HFFc6 (cell line): ENCODE data around the gene RBMS1. TPM values are rescaled to one million over a fixed set of nuclear protein-coding genes. Genes with fewer than 3 reads are reported as not detected.
A peak's percentile ranks its signal among the peaks of the same experiment; 100 is the strongest.

Experiments used
- DNase-seq: peaks from one replicate; pipeline ENCODE4 v3.0.0-alpha.2; 2018
- H3K27ac Mint-ChIP-seq: 2 replicates; pipeline ENCODE4 v1.8.0; 2020; ENCODE audit warnings: mild to moderate bottlenecking, mixed read lengths
- H3K27me3 Mint-ChIP-seq: 2 replicates; pipeline ENCODE4 v1.8.0; 2021; ENCODE audit warnings: mild to moderate bottlenecking, moderate library complexity, mixed read lengths; ENCODE audit not compliant: insufficient read depth
- H3K36me3 Mint-ChIP-seq: 2 replicates; pipeline ENCODE4 v1.8.0; 2021; ENCODE audit warnings: low read depth, mixed read lengths
- H3K4me1 Mint-ChIP-seq: 2 replicates; pipeline ENCODE4 v1.8.0; 2020; ENCODE audit warnings: low read depth, mixed read lengths
- H3K4me3 Mint-ChIP-seq: 2 replicates; pipeline ENCODE4 v1.8.0; 2020; ENCODE audit warnings: mild to moderate bottlenecking, moderate library complexity, mixed read lengths
- H3K9me3 Mint-ChIP-seq: 2 replicates; pipeline ENCODE4 v1.8.0; 2020; ENCODE audit warnings: mild to moderate bottlenecking, mixed read lengths
- total RNA-seq, 6 experiments: library from RNA; stranded (reverse); fragmentation: NEBNext Ultra II Directional; extraction: Animal tissue kit (Norgen Biotek cat#: 25700); gene quantifications; 2 replicates in 1 of 6; 3 replicates in 5 of 6; pipeline ENCODE4 v1.2.3, GENCODE V29; 2021
- TF ChIP-seq, protein P1 (sequence below): fragments of 200-600 bp; sonication (generic); IDR thresholded peaks from 2 replicates; pipeline ENCODE4 v1.5.0; 2021; ENCODE audit warnings: antibody characterized with exemption, mild to moderate bottlenecking

RBMS1 gene
- total RNA-seq, 6 experiments from 2014 or later, result 88.7 to 111 (median 96.1) TPM

DNA sequence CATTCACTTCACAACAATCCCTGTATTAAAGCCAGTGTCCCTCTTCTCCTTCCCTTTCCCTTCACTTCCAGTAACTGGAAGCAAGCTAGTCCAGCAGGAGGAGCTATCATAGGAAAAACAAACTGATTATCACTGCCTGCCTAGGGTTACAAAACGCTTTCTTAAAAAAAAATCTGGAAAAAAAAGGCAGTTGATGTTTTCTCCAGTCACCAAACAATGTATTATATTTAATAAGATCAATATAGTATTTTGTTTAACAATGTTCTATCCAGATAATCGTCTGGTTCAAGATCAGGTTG, 214.8 kb downstream of the RBMS1 start:
- no peaks in the 10 kb centered on the region for H3K9me3 Mint-ChIP-seq
- H3K27ac Mint-ChIP-seq, result peak overlapping the region; percentile 88
- peaks cover 81% of the 10 kb centered on the region for H3K36me3 Mint-ChIP-seq
- DNase-seq, result peak; percentile 44
- H3K27me3 Mint-ChIP-seq, result no peaks in the 10 kb centered on the region; the same call in 1 of the 2 replicates
- H3K4me3 Mint-ChIP-seq, result no peak overlapping the region
- H3K4me1 Mint-ChIP-seq, result peaks cover 60% of the 10 kb centered on the region
- TF ChIP-seq, protein P1, sequence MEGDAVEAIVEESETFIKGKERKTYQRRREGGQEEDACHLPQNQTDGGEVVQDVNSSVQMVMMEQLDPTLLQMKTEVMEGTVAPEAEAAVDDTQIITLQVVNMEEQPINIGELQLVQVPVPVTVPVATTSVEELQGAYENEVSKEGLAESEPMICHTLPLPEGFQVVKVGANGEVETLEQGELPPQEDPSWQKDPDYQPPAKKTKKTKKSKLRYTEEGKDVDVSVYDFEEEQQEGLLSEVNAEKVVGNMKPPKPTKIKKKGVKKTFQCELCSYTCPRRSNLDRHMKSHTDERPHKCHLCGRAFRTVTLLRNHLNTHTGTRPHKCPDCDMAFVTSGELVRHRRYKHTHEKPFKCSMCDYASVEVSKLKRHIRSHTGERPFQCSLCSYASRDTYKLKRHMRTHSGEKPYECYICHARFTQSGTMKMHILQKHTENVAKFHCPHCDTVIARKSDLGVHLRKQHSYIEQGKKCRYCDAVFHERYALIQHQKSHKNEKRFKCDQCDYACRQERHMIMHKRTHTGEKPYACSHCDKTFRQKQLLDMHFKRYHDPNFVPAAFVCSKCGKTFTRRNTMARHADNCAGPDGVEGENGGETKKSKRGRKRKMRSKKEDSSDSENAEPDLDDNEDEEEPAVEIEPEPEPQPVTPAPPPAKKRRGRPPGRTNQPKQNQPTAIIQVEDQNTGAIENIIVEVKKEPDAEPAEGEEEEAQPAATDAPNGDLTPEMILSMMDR, result peak; percentile 77

DNA sequence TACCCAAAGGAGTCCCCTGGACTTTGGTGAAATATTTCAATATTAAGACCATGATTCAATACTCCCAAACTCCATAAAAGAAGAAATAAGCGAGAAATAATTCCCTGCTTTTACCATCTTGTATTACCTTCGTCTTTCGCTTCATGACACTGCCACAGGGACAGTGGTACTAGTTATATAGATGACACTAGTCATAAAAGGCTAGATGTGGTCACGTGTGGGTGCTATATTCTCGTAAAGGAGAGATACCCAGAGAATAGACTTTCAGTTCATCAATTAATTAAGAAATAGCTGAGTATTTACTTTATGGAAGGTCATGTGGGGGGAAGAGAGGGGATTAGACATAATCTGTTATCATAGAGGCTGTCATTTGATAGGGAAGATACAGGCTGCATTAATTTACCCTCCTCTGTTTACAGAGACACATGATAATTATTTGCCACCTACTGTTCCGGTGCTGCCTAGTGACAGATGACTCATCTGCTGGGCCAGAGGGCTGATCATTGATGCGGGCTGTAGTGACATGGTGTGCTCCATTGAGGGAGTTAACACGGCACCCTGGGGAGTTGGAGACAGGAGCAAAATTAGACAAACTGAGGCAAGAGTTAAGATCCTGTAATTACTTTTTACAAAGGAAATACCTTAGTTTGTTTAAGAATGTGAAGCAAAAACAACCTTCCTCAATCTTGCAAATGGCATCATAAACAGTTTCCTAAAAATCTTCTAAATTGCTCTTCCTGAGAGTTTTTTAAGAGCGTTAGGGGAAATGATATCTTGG, 215.3 kb downstream of the RBMS1 start:
- peaks cover 59% of the 10 kb centered on the region for H3K4me1 Mint-ChIP-seq
- no peak overlapping the region for H3K4me3 Mint-ChIP-seq
- no peaks in the 10 kb centered on the region for H3K9me3 Mint-ChIP-seq
- peak overlapping the region; percentile 75 for H3K27ac Mint-ChIP-seq
- TF ChIP-seq, protein P1, result no peak
- H3K36me3 Mint-ChIP-seq, result peaks cover 80% of the 10 kb centered on the region
- H3K27me3 Mint-ChIP-seq, result no peaks in the 10 kb centered on the region
- no peak for DNase-seq

- no peak for DNase-seq
- H3K27me3 Mint-ChIP-seq, result no peaks in the 10 kb centered on the region
- TF ChIP-seq, protein P1, result no peak
- peaks cover 54% of the 10 kb centered on the region for H3K4me1 Mint-ChIP-seq
- no peak overlapping the region for H3K27ac Mint-ChIP-seq
- peaks cover 80% of the 10 kb centered on the region for H3K36me3 Mint-ChIP-seq
- no peaks in the 10 kb centered on the region for H3K9me3 Mint-ChIP-seq
- no peak overlapping the region for H3K4me3 Mint-ChIP-seq
Measured at GRCh38 chr2:160277151-160277550, 216.5 kb downstream of the RBMS1 start.

- Mint-ChIP-seq H3K36me3 (peaks cover 82% of the 10 kb centered on the region), H3K27me3 (no peaks in the 10 kb centered on the region; the same call in 1 of the 2 replicates), H3K9me3 (no peaks in the 10 kb centered on the region), H3K4me1 (peaks cover 54% of the 10 kb centered on the region), H3K27ac (0 out of 2 replicates have a peak overlapping the region, but pooled peaks have one; percentile 11), H3K4me3 (no peak overlapping the region)
- TF ChIP-seq, protein P1, result no peak
- DNase-seq, result no peak
Measured at GRCh38 chr2:160275656-160276055, 218.0 kb downstream of the RBMS1 start.

GRCh38 chr2:160271171-160272086, 222.2 kb downstream of the RBMS1 start:
- H3K27me3 Mint-ChIP-seq, result peaks cover 12% of the 10 kb centered on the region
- DNase-seq, result no peak
- no peaks in the 10 kb centered on the region for H3K9me3 Mint-ChIP-seq
- H3K4me3 Mint-ChIP-seq, result peak overlapping the region; percentile 84; the same call in 1 of the 2 replicates
- TF ChIP-seq, protein P1, result no peak
- peak overlapping the region; percentile 96 for H3K27ac Mint-ChIP-seq
- peaks cover 51% of the 10 kb centered on the region for H3K36me3 Mint-ChIP-seq
- peaks cover 53% of the 10 kb centered on the region for H3K4me1 Mint-ChIP-seq
